ENCODE results near the gene NR2C2AP.
"Not testable (repeated sequence)": the region's sequence is repeated elsewhere in the genome, so short reads cannot be mapped to it uniquely, and the experiment has no call there.

The NR2C2AP gene

DNA sequence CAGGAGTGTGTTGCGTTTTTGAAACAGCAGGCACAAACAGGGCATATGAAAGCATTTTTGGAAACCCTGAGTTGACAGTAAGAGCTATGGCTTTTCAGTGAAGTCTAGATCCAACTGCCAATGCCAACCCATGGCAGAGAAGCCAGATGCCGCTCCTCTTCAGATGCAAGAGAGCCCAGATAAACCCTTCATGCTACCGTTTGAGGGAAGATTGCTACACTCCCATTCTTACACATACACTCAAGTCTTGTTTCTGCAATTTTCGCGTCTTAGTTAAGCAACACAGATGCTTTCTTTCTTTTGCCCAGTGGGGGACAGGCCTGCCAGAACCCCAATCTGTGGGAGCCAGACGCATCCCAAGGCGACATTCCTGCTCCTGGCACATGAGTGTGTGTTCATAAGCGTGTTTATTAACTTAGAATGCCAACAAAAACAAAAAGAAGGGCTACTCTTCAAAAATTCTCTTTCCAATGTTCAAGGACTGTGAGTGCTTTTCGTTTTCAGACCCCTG is 21.7 kb downstream of the NR2C2AP start:
- DNase-seq (ENCODE audit: low read depth), result no peak

DNA sequence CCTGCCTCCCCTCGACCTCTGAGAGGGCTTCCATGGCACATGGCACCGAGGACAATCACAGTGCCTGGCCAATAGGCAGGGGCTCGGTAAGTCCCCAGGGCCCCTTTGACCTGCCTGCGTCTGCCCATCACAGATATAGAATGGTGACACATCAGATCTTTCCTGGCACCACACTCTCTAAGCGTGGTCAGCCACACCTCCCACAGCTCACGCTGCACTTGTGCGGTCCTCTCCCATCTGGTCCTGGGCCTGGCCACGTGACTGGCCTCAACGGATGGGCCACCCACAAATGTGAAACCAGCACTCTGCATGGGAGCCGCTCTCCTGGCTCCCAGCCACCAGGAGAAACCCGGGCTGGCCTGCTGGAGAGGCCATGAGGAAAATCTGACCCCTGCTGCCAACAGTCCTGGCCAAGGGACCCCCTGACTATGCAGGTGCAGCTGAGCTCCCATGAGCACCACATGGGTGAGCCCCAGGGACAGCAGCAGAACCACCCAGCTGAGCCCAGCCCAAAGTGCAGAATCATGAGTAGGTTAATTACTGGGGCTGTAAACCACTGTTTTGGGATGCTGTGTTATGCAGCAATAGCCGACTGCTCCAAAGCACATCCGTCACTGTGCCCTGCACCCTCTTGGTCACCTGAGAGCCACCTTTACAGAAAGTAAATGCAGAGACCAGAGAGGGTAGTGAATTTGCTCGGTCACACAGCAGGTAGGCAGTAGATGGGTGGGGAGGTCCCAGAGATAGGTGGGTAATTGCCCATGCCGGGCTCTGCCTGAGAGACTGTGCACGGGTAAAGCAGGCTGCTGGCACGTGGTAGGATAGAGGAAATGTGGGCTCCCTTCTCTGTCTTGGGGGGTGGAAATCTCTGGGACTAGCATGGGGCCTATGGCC is 23.4 kb downstream of the NR2C2AP start:
- no peak for DNase-seq (ENCODE audit: low read depth)

DNA sequence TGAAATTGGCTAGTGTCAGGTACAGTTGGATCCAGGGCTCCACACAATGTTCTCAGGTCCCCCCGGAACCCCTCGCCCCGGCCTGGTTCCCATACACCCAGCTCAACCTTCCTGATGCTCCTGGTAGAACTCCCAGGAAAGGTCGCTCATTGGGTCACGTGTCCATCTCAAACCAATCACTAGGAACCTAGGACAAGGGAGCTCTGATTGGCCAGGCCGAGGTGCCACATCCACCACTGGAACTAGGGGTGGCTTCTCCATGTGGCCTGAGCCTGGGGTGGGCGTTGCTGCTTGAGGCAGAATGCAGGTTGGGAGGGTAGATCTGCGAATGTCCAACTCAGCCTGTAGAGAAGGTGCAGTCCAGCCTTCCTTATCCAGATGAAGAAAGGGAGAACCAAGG is 26.3 kb downstream of the NR2C2AP start:
- DNase-seq (ENCODE audit: low read depth), result no peak

DNA sequence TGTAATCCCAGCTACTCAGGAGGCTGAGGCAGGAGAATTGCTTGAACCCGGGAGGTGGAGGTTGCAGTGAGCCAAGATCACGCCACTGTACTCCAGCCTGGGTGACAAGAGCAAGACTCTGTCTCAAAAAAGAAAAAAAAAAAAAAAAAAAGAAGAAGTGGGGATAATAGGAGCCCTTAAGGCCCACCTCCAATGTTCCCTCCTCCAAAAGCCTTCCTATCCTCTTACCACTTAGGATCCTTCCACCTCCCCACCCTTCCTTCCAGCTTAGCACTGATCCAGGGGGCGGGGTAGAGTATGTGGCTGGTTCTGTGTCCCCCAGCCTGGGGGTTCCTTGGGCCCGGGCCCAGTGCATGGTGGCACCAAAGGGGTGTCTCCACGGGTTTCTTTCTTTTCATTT is 30.0 kb downstream of the NR2C2AP start:
- not testable (repeated sequence) for DNase-seq (ENCODE audit: low read depth)

DNA sequence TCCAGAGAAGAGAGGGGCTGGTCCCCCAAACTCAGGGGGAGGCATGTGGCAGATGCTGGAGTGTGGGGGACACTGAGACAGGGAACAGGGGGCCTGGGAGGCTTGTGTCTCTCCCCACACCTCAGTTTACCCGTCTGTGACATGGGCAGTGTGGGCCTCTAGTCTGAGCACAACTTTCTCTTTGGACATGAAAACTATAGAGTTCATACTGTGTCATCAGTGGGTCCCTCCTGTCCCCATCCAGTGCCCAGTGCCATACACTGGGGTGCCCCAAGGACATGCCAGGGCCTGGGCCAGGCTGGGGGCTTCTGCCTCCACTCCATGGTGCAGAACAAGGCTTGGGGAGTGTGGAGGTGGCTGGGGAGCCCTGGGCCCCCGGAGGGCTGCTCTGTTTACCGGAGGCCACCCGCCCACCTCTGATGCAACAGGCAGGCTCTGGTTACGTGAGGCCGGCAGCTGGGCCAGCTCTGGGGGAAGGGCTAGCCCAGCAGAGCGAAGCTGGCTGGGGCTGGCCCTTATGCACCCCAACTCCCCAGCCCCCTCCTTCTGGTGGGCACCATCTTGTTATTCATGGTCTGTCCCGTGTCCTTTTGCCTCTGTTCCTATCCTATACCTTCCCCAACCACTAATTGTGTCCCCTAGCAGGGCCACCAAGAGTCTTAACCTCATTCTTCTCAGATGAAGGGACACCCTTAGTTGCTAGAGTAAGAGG is 31.2 kb downstream of the NR2C2AP start:
- no peak for DNase-seq (ENCODE audit: low read depth)

DNA sequence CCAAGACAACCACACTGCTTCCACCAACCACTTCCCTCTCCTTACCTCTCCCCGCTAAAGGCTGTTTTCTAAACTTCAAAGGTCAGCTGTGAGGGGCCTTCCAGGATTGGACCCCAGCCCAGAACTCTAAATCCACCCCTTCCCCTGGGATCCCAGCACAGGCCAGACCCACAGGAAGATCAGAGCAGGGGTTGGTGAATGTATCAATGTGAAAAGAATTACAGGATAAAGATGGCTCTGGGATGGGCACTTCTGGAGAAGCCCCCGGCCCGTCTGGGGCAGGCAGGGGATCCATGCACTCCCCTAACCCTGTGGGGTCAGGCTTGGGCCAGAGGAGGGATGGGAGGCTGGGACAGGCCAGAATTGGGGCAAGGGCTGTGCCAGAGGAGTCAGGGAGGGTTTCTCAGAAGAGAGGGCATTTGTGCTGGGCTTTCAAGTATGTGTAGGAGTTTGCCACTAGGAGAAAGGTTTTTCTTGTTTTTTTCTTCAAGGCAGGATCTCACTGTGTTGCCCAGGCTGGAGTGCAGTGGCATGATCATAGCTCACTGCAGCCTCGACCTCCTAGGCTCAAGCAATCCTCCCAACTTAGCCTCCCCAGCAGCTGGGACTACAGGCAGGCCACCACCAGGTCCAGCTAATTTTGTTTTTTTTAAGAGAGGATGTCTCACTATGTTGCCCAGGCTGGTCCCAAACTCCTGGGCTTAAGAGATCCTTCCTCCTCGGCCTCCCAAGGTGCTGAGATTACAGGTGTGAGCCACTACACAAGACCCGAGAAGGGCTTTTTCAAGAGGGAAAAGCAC is 32.1 kb downstream of the NR2C2AP start:
- no peak for DNase-seq (ENCODE audit: low read depth)

DNA sequence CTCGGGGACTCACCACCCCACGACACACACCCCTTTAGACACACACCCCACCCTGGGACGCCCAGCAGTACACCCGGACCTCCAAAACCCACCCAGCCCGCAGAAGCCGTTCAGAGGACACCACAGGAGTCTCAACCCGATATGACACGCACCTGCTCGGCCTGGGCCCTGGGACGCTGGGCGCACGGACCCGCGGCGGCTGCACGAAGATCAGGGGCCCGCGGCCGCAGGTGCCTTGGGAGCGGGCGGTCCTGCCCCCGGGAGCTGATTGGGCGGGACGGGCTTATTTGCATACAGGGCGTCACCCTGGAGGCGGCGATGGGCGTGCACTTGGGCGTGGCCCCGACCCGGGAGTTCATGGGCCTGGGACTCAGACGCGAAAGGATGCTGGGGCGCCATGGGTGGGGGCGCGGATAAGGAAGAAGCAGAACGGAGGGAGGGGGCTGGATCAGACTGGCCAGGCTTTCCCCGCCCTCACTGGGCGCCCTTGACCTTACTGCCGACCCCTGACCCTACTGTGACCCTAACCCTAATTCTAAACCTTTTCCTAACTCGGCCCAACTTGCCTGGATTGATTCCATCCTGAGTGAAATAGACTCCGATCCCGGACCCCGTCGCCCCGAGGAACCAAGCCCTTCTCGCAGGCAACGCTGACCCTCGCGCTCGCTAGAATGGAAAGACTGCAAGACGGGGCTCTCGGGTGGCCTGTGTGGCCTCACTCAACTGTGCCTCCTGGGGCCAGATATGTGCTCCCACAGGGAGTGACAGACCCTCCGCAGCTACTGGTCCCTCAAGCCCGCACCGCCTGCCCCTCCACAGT is 33.0 kb downstream of the NR2C2AP start, which contains the start of gene MEF2B:
Gene MEF2B (minus strand): TSS at position 211 of the 820 bp plus-strand sequence. CDS start 19,528 bp downstream, outside the sequence.
- peak; percentile 23 for DNase-seq (ENCODE audit: low read depth)

DNA sequence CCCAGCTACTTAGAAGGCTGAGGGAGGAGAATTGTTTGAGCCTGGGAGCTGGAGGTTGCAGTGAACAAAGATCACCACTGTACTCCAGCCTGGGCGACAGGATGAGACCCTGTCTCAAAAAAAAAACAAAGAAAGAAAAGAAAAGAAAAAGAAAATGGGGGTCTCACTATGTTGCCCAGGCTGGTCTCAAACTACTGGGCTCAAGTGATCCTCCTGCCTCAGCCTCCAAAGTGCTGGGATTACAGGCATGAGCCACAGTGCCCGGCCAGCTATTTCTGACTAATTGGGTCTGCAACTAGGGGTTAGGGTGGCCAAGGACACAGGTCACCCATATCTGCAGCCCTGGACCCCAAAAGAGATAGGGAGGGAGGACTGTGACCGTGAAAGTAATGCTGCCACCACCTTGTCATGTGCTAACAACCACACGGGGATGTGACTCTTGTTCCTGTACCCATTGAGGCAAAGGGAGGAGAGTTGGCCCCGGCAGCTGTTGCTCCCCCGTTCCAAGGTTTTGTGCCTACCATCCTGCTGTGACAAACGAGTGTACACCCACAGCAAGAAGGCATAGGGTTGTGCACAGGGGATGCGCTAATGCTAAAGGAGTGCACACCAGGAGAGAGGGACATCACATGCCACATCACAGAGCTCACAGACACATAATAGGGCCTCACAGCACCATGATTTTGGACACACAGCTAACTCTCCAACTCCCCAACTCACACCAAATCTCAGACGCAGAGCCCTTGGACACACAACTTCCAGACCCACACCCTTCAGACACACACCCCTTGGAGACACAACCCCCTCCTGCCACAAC is 33.8 kb downstream of the NR2C2AP start:
- no peak for DNase-seq (ENCODE audit: low read depth)

DNA sequence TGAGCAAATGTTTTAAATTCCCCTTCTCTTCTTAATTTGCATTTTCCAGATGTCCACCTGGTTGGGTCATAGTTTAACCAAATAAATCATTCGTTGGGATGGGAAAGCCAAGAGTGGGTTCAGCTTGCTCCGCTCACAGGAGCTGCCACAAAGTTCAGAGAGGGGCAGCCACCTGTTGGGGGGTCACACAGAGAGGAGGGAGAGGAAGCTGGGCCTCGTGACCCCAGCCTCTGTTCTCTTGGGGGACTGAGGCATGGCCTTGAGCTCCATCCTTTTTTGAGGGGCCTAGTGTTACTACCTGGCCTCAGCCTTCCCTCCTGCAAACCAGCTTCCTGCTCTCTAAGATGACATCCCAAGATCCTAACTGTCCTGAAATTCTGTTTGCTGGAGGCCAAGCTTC is 35.6 kb downstream of the NR2C2AP start:
- no peak for DNase-seq (ENCODE audit: low read depth)

DNA sequence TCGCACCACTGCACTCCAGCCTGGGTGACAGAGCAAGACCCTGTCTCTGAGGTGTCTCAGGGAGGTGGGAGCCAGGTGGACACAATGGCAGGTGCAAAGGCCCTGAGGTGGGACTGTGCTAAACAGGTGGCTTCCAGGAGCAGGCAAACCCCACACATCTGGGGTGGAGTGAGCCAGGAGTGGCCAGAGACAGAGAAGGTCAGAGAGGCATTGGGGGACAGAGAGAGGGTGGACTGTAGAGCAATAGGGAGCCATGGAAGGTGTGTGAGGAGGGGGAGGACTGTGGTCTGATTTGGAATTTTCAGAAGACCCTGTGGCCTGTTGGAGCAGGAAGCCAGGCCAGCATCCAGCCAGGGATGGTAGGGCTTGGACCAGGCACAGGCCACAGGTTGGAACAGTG is 37.8 kb downstream of the NR2C2AP start:
- no peak for DNase-seq (ENCODE audit: low read depth)

DNA sequence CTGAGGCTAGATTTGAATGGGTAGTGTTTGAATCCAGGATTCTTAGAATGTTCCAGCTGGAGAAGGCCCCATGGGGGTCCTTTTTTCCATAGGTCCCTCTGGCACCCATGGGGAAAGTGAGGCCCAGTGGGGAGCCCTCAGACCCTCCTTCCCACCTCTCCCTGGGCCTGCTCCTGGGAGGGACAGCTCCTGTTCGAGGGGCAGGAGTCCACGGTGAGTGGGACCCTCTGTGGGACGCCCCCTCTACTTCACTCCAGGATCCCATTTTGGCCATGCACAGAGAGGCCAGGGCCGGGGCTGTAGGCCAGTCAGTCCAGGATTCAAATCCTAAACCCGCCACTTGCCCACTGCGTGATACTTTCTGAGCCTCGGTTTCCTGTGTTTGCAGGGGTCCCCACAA is 40.7 kb downstream of the NR2C2AP start:
- DNase-seq (ENCODE audit: low read depth), result no peak

DNA sequence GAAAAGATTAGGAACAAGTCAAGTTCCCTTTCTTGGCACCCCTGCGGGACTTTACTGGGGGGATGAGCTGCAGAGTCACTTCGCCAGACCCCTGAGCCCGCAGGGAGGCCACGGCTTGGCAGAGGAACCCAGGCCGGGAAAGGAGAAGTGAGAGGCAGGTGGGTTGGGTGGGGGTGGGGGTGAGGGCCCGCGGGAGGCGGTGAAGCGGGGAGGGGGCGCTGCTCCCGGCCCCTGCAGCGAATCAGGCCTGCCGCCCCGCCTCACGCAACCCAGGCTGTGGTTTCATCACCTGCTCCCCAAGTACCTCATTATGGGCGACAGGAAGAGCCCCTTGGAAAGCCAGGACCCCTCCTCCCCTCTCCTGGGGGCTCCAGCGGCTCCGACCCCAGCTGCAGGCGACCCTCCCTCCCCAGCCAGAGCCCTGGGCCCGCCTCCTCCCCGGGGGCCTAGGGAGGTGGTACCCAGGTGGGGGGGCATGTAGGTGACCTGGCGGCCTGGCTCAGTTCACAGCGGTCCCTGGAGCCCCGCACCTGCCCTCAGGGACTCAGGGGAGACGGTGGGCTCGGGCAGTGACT is 42.7 kb downstream of the NR2C2AP start:
- DNase-seq (ENCODE audit: low read depth), result no peak

DNA sequence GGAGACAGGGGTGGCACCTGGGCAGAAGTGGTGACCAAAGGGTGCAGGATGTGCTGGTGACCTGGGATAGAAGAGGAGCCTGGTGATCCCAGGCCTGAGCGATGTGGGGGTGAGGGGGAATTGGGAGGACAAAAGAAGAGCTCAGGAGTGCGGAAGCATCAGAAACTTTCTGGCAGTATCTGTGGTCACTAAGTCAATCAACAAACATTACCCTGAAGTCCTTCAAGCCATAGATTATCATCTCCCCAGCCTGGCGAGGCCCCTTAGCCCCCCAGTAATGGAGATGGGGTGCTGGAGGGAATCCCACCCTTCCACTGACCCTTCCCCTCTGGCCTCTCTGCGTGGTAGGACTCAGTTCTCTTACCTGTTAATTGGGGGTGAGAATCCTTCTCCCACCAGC is 43.7 kb downstream of the NR2C2AP start:
- no peak for DNase-seq (ENCODE audit: low read depth)

DNA sequence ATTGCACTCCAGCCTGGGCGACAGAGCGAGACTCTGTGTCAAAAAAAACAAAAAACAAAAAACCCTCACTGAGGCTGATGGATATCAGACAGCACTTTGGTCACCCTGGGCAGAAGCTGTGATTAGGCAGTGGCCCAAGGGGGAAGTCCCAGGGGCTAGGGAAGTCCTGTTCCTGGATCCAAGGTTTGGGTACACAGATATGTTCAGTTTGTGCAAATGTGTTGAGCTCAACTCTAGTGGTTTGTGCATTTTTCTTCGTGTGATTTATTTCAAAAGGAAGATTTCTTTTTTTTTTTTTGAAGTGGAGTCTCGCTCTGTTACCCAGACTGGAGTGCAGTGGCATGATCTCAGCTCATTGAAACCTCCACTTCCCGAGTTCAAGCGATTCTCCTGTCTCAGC is 45.4 kb downstream of the NR2C2AP start:
- no peak for DNase-seq (ENCODE audit: low read depth)

DNA sequence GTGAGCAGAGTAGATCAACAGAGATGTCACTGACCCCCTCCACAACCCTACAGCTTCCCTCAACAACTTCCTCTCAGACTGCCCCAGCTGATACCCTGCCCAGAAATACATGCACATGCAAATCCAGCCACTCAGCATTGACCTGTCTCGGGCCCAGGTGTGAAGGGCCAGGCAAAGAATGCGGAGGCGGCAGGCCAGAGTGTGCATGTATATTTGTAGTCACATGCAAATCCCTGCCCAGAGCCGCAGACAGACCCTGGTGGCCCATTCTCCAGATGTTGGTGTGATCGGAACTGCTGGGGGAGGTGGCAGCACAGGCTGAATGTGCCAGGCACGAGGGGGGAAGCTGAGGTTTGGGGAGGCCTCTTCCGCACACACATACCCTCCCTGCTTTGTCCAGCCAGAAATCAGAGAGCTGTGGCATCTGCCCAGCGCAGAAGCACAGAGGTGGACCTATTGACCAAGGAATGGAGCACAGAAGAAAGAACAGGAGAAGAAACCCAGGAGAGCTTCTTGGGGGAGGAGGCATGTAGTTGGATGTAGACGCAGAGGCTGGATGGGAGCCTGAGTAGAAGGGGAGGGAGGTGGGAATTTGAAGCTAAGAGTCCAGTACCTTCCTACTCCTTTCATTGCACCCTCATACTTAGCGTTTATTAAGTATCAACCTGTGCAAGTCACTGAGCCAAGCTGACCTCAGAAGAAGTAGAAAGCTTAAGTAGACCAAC is 47.6 kb downstream of the NR2C2AP start:
- DNase-seq (ENCODE audit: low read depth), result no peak

DNA sequence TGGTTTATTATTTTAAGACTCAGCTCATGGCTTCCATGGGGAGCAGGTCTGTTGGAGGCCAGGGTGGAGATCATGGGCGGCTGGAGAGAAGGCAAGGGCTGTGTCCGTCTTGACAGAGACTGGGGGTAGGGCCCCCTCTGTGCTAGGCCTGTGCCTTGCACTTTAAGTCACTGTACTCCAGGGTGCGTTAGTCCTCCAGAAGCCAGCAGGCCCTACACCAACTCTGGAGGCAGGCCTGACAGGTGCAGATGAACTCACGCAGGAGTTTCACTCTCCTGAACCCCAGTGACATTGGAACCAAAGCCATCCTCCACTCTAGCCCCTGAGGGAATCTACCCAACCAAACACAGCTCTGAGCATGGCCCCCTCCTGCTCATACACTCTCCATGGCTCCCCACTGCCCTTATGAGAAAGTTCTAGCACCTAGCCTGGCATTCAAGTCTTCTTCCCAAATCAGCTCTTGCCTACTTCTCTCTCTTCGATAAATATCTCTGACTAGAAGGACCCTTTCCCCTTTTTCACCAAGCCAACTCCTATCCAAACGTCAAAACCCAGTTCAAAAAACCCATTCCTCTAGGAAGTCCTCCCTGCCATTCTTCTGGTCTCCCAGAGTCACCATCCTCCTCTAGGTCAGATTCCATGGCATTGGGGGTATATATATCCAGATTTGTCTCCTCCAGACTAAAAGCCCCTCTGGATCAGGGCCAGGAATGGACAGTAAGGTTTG is 48.3 kb downstream of the NR2C2AP start:
- no peak for DNase-seq (ENCODE audit: low read depth)

DNA sequence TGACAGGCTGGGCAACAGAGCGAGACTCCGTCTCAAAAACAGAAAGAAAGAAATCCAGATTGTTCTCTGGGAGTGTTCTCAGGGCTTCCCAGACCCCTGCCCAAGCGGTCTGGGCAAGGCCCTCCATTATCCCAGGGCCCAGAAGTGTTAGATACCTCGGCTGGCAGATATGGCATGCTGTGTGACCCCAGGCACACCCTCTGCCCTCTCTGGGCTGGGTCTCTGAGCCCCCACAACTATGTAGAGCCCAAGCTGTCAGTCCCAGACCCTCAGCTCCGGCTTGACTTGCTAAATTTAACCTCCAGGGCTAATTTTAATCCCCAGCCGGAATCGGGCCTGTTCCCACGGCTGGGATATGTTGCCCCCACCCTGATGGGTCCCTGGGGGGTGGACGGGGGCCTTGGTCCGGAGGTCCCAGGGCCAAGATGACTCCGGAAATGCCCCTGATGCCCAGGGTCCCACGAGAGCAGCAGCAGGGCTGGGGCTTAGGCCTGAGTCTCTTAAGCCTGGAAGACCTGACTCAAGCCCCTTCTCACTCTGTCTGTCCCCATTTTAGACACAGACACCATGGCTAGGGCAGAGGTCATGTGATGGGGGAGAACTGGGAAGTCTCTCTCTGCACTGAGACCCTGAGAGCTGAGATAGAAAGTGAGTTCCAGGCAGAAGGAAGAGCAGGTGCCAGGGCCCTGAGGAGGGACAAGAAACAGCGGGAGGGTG is 50.4 kb downstream of the NR2C2AP start:
- no peak for DNase-seq (ENCODE audit: low read depth)

DNA sequence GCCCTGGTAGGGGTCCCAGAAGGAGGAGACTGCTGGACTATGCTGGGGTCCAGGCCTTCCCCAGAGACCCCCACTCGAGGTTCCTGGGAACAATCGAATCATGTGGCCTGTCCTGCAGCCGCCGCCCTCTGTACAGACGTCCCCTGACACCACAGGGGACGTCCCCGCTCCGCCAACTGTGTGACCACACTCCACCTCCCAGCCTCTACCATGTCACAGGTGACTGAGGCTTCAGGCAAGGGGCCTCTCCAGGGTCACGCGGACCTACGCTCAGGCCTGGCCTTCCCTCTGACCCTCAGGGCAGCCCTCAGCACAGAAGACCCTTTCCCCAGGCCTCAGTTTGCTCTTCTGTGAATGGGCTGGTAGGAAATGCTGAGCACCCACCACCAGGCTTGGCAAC is 51.8 kb downstream of the NR2C2AP start:
- no peak for DNase-seq (ENCODE audit: low read depth)

Measured in GM04504 (cell line).